Measurements from ENCODE around the gene POU2F3. TPM values are rescaled to one million over a fixed set of nuclear protein-coding genes. Genes with fewer than 3 reads are reported as not detected.
A peak's percentile ranks its signal among the peaks of the same experiment; 100 is the strongest.

POU2F3 gene
- total and polyA plus RNA-seq, 2 of the 13 experiments (the other 11 are each of a cell fraction or from before 2014, with no cell fraction given), result not detected

DNA sequence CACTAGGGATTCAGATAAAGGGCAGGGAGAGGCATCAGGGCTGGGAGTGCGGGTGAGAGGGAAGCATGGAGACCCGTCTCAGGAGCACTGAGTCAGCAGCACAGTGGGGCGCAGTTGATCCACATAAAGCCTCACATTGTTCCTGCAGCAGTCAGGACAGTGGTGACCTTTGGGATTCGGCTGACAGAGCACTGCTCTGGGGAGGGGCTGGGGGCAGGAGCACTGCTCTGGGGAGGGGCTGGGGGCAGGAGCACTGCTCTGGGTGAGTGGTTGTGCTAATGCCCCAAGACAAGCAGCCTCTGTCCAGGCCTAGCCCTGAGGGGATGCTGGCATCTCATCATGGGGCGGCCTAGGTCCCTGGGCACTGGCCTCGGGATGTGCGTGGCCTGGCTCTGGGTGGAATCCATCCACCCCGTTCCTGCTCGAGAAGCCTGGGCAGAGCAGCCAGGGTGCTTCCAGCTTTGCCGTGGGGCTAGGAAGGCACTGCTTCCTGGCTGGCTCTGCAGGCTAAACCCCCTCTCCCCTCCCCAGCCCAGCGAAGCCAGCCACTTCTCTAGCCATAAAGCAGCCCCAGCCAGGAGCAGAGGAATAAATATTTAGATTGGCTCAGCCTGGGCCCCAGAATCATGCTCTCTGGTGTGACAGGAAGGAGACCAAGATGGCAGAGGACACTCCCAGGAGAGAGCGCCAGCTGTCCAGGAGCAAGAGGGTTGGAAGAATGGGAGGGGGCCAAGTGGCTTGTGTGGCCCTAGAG is 21.8 kb upstream of the POU2F3 start (continued):
- TF ChIP-seq, protein P1, sequence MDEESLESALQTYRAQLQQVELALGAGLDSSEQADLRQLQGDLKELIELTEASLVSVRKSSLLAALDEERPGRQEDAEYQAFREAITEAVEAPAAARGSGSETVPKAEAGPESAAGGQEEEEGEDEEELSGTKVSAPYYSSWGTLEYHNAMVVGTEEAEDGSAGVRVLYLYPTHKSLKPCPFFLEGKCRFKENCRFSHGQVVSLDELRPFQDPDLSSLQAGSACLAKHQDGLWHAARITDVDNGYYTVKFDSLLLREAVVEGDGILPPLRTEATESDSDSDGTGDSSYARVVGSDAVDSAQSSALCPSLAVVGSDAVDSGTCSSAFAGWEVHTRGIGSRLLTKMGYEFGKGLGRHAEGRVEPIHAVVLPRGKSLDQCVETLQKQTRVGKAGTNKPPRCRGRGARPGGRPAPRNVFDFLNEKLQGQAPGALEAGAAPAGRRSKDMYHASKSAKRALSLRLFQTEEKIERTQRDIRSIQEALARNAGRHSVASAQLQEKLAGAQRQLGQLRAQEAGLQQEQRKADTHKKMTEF (CRISPR knock-in tag; IDR thresholded peaks at IDR 0.05), result peak; percentile 57; the same call in 1 of the 2 replicates
- TF ChIP-seq ZSCAN12 (CRISPR knock-in tag; IDR thresholded peaks at IDR 0.05) (no peak), MAFF (IDR thresholded peaks at IDR 0.05; ENCODE audit: low read depth, low read length) (peak; percentile 55; the same call in 1 of the 2 replicates), ZNF460 (CRISPR knock-in tag; IDR thresholded peaks at IDR 0.05; ENCODE audit: borderline replicate concordance) (no peak), SP1 (IDR thresholded peaks at IDR 0.05) (no peak), SP1 (CRISPR knock-in tag; IDR thresholded peaks at IDR 0.05) (no peak), ZNF343 (CRISPR knock-in tag; IDR thresholded peaks at IDR 0.05) (no peak), RBAK (CRISPR knock-in tag; IDR thresholded peaks at IDR 0.05) (peak; percentile 91), FOXP1 (IDR thresholded peaks at IDR 0.05) (no peak), FOXP1 (CRISPR knock-in tag; IDR thresholded peaks at IDR 0.05) (no peak), ZNF883 (CRISPR knock-in tag; IDR thresholded peaks at IDR 0.05; ENCODE audit: not compliant biosample characterization) (no peak), NFIC (IDR thresholded peaks at IDR 0.05; ENCODE audit: low read length) (no peak), RCOR2 (CRISPR knock-in tag; IDR thresholded peaks at IDR 0.05) (0 out of 2 replicates have a peak, but pooled peaks have one; percentile 9), POGZ (CRISPR knock-in tag; IDR thresholded peaks at IDR 0.05) (peak; percentile 37; the same call in 1 of the 2 replicates), EEA1 (CRISPR knock-in tag; IDR thresholded peaks at IDR 0.05; ENCODE audit: borderline replicate concordance) (no peak)
- TF ChIP-seq, protein P2, sequence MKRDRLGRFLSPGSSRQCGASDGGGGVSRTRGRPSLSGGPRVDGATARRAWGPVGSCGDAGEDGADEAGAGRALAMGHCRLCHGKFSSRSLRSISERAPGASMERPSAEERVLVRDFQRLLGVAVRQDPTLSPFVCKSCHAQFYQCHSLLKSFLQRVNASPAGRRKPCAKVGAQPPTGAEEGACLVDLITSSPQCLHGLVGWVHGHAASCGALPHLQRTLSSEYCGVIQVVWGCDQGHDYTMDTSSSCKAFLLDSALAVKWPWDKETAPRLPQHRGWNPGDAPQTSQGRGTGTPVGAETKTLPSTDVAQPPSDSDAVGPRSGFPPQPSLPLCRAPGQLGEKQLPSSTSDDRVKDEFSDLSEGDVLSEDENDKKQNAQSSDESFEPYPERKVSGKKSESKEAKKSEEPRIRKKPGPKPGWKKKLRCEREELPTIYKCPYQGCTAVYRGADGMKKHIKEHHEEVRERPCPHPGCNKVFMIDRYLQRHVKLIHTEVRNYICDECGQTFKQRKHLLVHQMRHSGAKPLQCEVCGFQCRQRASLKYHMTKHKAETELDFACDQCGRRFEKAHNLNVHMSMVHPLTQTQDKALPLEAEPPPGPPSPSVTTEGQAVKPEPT (CRISPR knock-in tag; IDR thresholded peaks at IDR 0.05; ENCODE audit: low read depth), result no peak
- TF ChIP-seq, protein P3, sequence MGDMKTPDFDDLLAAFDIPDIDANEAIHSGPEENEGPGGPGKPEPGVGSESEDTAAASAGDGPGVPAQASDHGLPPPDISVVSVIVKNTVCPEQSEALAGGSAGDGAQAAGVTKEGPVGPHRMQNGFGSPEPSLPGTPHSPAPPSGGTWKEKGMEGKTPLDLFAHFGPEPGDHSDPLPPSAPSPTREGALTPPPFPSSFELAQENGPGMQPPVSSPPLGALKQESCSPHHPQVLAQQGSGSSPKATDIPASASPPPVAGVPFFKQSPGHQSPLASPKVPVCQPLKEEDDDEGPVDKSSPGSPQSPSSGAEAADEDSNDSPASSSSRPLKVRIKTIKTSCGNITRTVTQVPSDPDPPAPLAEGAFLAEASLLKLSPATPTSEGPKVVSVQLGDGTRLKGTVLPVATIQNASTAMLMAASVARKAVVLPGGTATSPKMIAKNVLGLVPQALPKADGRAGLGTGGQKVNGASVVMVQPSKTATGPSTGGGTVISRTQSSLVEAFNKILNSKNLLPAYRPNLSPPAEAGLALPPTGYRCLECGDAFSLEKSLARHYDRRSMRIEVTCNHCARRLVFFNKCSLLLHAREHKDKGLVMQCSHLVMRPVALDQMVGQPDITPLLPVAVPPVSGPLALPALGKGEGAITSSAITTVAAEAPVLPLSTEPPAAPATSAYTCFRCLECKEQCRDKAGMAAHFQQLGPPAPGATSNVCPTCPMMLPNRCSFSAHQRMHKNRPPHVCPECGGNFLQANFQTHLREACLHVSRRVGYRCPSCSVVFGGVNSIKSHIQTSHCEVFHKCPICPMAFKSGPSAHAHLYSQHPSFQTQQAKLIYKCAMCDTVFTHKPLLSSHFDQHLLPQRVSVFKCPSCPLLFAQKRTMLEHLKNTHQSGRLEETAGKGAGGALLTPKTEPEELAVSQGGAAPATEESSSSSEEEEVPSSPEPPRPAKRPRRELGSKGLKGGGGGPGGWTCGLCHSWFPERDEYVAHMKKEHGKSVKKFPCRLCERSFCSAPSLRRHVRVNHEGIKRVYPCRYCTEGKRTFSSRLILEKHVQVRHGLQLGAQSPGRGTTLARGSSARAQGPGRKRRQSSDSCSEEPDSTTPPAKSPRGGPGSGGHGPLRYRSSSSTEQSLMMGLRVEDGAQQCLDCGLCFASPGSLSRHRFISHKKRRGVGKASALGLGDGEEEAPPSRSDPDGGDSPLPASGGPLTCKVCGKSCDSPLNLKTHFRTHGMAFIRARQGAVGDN (CRISPR knock-in tag; IDR thresholded peaks at IDR 0.05), result peak; percentile 88
- TF ChIP-seq, protein P4, sequence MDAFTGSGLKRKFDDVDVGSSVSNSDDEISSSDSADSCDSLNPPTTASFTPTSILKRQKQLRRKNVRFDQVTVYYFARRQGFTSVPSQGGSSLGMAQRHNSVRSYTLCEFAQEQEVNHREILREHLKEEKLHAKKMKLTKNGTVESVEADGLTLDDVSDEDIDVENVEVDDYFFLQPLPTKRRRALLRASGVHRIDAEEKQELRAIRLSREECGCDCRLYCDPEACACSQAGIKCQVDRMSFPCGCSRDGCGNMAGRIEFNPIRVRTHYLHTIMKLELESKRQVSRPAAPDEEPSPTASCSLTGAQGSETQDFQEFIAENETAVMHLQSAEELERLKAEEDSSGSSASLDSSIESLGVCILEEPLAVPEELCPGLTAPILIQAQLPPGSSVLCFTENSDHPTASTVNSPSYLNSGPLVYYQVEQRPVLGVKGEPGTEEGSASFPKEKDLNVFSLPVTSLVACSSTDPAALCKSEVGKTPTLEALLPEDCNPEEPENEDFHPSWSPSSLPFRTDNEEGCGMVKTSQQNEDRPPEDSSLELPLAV (CRISPR knock-in tag; conservative IDR thresholded peaks at IDR 0.05; ENCODE audit: low read depth), result no peak
- TF ChIP-seq, protein P5, sequence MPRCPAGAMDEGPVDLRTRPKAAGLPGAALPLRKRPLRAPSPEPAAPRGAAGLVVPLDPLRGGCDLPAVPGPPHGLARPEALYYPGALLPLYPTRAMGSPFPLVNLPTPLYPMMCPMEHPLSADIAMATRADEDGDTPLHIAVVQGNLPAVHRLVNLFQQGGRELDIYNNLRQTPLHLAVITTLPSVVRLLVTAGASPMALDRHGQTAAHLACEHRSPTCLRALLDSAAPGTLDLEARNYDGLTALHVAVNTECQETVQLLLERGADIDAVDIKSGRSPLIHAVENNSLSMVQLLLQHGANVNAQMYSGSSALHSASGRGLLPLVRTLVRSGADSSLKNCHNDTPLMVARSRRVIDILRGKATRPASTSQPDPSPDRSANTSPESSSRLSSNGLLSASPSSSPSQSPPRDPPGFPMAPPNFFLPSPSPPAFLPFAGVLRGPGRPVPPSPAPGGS (CRISPR knock-in tag; IDR thresholded peaks at IDR 0.05), result 0 out of 2 replicates have a peak, but pooled peaks have one; percentile 48
